NCI-H460 (cell line): ENCODE data around the gene ATP13A4. TPM values are rescaled to one million over a fixed set of nuclear protein-coding genes. Genes with fewer than 3 reads are reported as not detected.

Experiments
- DNase-seq: peaks from one replicate; pipeline ENCODE4 v3.0.0-alpha.2; 2016; ENCODE audit warnings: low read depth; ENCODE audit errors: extremely low read depth
- total RNA-seq: library from RNA; depleted of rRNA; stranded (reverse); fragments of >200 nt; shearing (Covaris generic); gene quantifications from 2 replicates; pipeline ENCODE4 v1.2.3, GENCODE V29; 2014

The ATP13A4 gene
- total RNA-seq, 1 experiment from 2014 or later: not detected

GRCh38 chr3:193502871-193503270 is 51.8 kb downstream of the ATP13A4 start:
- no peak for DNase-seq

GRCh38 chr3:193499801-193500485 is 54.8 kb downstream of the ATP13A4 start:
- DNase-seq: no peak

GRCh38 chr3:193499136-193499770 is 55.4 kb downstream of the ATP13A4 start:
- DNase-seq: no peak

GRCh38 chr3:193498215-193498614 is 56.5 kb downstream of the ATP13A4 start:
- DNase-seq: no peak

GRCh38 chr3:193496658-193497057 is 58.0 kb downstream of the ATP13A4 start:
- DNase-seq: no peak

- no peak for DNase-seq
These were observed 63.7 kb downstream of the ATP13A4 start for GRCh38 chr3:193491026-193491425.

GRCh38 chr3:193490580-193490979 is 64.1 kb downstream of the ATP13A4 start:
- DNase-seq: no peak

GRCh38 chr3:193489949-193490348 is 64.7 kb downstream of the ATP13A4 start:
- DNase-seq: no peak

GRCh38 chr3:193488741-193489140 is 66.0 kb downstream of the ATP13A4 start:
- no peak for DNase-seq

GRCh38 chr3:193483988-193484539 is 70.6 kb downstream of the ATP13A4 start:
- DNase-seq: no peak

GRCh38 chr3:193481436-193481835 is 73.3 kb downstream of the ATP13A4 start:
- no peak for DNase-seq

- no peak for DNase-seq
These were observed 80.2 kb downstream of the ATP13A4 start for GRCh38 chr3:193474446-193474845.

- no peak for DNase-seq
These were observed 84.0 kb downstream of the ATP13A4 start for GRCh38 chr3:193470710-193471109.

GRCh38 chr3:193465992-193466608 is 88.6 kb downstream of the ATP13A4 start:
- DNase-seq: no peak

GRCh38 chr3:193464889-193465288 is 89.8 kb downstream of the ATP13A4 start:
- DNase-seq: no peak

GRCh38 chr3:193457526-193457925 is 97.2 kb downstream of the ATP13A4 start:
- DNase-seq: no peak

- DNase-seq: no peak
These were observed 102.4 kb downstream of the ATP13A4 start for GRCh38 chr3:193452338-193452737.

- no peak for DNase-seq
These were observed 102.8 kb downstream of the ATP13A4 start for GRCh38 chr3:193451902-193452301.

- no peak for DNase-seq
These were observed 107.6 kb downstream of the ATP13A4 start for GRCh38 chr3:193446965-193447602.

- DNase-seq: no peak
These were observed 115.3 kb downstream of the ATP13A4 start for GRCh38 chr3:193439423-193439822.
